NCI-H1105 treated with DMSO at 0.1 percent for 48 hours (cell line): ENCODE measurements around the gene PSMB8.
A peak's percentile ranks its signal among the peaks of the same experiment; 100 is the strongest.
"Not testable (repeated sequence)": the region's sequence is repeated elsewhere in the genome, so short reads cannot be mapped to it uniquely, and the experiment has no call there.

Source experiments
- DNase-seq: peaks from one replicate; lab custom pipeline; 2025; lab: John Stamatoyannopoulos, UW

Gene PSMB8

GRCh38 chr6:32843979-32844838 lies at the start of gene PSMB8:
PSMB8 (minus strand) TSS chr6:32844047; CDS start chr6:32843996, 51 bp downstream.
- DNase-seq = peak; percentile 97

- no peak for DNase-seq
Observed at GRCh38 chr6:32890831-32891230, 47.0 kb upstream of the PSMB8 start.

DNA sequence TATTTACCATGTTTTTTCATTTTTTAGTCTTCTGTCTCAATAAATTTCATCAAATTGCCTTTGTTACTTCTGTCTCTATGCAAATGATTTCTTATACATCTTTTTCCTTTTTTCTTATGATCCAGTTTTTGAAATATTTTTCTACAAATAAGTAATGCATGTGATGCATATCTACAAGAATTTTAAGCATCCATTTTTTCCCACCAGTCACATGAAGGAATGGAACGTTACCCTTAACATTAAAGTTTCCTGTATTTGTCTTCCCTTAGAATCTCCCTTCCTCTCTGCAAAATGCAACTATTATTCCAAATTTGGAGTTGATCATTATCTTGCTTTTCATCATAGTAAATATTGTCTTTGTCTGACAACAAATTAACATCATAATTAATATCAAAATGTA lies 45.7 kb upstream of the PSMB8 start:
- no peak for DNase-seq

DNA sequence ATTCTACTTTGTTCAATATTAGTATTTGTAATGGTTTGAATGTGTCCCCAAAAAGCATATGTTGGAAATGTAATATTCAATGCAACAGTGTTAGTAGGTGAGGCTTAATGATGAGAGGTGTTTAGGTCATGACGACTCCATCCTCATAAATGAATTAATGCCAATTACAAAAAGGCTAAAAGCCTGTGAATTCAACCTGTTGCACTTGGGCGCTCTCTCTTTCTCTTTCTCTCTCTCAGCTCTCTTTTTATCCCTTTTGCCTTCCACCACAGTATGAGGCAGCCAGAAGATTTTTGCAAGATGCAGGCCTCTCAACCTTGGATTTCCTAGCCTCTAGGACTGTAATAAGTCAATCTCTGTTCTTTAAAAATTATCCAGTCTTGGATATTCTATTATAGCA lies 44.7 kb upstream of the PSMB8 start:
- DNase-seq = no peak

DNA sequence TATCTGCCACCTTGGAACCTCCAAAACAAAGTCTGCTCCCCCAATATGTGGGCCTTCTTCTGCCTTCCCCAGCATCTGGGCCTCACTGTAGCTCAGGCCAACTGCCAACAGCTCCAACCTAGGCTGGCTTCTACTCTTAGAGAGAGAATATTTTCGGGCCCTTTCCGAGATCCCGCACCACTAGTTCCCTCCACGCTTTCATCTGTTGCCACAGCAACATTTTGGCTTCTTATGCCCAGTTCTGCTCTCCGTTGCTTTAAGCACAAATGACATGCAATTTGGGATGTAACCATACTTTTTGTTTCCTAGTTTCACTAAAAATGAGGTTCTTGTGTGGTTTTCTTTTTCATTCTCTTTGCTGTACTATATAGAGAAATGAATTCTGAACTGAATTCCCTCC lies 43.8 kb upstream of the PSMB8 start:
- no peak for DNase-seq

- peak; percentile 21 for DNase-seq
Observed at GRCh38 chr6:32886681-32887383, 43.0 kb upstream of the PSMB8 start.

DNA sequence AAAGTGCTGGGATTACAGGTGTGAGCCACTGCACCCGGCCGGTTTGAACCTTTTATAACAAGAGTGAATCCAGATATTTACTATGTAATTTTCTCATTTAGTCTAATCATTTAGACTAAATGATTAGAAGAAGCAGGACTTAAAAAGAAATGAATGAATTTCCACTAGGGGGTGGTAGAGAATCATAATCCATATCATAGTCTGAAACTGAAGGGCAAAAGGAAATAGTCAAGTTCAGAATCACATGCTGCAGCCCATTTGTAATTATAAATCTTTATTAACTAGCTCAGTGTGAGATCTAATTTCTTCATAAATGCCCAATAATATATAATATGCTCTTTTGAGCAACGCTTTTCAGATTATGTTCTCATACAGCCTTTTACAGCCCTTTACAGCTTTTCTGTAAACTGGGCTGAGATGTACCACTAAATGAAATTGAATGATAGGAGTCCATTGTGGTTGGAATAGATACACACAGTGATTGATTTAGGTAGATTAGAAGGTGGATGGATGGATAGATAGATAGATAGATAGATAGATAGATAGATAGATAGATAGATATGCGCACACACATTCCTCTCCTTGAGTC lies 41.9 kb upstream of the PSMB8 start:
- DNase-seq = peak; percentile 75

GRCh38 chr6:32883789-32884188 lies 39.9 kb upstream of the PSMB8 start:
- DNase-seq = no peak

DNA sequence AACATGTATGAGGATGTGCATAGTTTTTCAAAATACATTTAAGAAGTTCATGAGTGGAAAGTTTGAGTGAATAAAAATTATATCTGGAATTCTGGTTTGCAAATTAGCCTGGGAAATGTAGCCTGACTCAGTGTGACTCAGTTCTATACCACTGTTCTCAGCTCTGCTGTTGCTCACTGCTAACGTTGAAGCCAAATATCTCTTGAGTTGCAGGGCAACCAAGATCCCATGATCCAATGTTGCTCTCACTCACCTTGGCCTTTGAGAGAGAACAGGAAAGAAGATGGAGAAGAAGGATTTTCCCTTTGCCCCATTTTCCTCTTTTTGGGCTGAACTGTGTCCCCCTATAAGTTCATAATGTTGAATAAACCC lies 39.0 kb upstream of the PSMB8 start:
- DNase-seq = no peak

- not testable (repeated sequence) for DNase-seq
Observed at GRCh38 chr6:32880962-32881361, 37.1 kb upstream of the PSMB8 start.

GRCh38 chr6:32879691-32880090 lies 35.8 kb upstream of the PSMB8 start:
- DNase-seq = no peak

GRCh38 chr6:32876603-32877002 lies 32.8 kb upstream of the PSMB8 start:
- DNase-seq = no peak

GRCh38 chr6:32873947-32874346 lies 30.1 kb upstream of the PSMB8 start:
- not testable (repeated sequence) for DNase-seq

- DNase-seq = peak; percentile 59
Observed at GRCh38 chr6:32868257-32868788, 24.5 kb upstream of the PSMB8 start.

DNA sequence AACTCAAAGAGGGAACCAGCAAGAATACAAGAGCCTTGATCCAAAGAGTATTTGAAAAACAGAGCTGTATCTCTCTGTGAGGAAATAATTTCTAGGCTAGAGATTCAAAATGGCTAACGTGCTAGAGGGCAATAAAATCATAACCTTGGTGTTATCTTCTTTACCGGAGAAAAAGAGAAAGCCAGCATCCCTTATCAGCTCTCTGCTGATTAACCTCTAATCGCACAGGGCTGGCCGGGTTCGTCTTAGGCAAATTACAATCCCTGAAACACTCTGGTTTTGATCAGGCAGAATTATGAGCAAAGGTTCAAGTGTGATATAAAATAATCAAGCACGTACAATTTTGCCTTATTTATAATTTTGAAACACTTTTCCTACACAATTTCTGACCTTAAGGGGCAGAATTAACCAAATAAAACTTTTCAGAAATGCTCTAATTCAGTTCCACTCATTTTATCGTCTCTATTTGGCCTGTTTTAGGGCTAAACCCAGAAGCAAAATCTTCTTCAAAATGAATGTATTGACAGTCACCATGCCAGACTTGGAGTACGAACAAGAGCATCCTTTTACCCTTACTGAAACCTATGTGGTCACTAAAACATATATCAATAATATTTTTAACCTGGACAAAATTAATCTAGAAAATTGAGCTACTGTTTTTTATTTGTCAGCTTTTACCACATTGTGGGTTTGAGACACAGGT lies 23.9 kb upstream of the PSMB8 start:
- DNase-seq = no peak

- no peak for DNase-seq
Observed at GRCh38 chr6:32867022-32867477, 23.2 kb upstream of the PSMB8 start.

DNA sequence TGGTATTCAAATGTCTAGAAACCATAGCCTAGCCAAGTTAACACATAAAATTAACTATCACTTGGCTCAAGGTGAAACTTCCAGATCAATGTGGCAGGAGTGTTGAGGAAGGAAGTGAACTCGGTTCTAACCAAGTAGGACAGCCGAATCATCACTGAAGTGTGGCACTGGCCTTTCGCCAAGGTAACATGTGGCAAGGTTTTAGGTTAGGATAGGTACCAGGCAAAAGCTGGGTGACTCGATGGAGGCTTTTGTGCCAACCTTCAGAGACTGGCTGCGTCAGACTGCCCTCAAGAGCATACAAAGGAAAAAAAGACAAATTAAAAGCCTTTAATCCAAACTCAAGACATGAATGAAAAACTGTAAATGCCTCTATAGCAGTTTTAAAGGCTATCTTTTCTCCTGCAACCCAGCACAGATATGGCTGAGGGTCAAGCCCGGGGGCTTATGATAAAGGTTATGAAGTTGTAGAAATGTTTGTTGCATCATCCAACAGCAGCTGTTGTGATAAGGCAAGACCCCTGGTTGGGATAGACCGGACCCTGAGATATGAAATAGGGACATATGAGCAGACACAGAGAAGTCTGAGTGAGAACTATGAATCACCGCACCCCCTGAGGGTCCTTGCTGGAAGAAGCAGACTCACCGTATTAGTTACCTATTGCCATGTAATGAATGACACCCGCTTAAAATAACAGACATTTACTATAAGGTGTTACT lies 22.0 kb upstream of the PSMB8 start:
- DNase-seq = peak; percentile 2

DNA sequence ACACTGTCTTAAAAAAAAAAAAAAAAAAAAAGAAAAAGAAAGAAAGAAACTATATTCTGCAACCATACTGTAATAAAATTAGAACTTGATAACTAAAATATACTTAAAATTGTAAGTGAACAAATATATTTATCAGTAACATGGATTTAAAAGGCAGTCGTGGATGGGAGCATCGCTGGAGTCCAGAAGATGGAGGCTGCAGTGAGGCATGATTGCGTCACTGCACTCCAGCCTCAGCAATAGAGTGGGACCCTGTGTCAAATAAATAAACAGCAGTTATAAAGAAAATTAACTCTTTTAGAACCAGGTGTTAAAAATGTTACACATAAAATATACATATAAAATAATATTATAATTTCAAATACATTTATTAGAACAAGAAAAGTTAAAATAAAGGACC lies 18.9 kb upstream of the PSMB8 start:
- no peak for DNase-seq

- DNase-seq = no peak
Observed at GRCh38 chr6:32860674-32861073, 16.8 kb upstream of the PSMB8 start.

DNA sequence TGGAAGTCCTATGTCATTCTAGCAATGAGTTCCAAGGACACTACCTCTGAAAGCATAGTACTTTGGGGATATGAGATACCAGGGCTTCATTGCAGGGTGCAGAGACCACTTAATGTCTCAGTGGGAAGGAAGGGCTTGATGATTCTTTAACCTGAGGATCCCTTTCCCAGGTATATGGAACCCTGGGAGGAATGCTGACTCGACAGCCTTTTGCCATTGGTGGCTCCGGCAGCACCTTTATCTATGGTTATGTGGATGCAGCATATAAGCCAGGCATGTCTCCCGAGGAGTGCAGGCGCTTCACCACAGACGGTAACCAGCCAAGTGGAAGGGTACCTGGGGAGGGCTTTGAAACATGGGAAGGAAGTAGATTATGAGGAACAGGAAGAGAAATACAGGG lies 14.3 kb upstream of the PSMB8 start:
- DNase-seq = no peak

DNA sequence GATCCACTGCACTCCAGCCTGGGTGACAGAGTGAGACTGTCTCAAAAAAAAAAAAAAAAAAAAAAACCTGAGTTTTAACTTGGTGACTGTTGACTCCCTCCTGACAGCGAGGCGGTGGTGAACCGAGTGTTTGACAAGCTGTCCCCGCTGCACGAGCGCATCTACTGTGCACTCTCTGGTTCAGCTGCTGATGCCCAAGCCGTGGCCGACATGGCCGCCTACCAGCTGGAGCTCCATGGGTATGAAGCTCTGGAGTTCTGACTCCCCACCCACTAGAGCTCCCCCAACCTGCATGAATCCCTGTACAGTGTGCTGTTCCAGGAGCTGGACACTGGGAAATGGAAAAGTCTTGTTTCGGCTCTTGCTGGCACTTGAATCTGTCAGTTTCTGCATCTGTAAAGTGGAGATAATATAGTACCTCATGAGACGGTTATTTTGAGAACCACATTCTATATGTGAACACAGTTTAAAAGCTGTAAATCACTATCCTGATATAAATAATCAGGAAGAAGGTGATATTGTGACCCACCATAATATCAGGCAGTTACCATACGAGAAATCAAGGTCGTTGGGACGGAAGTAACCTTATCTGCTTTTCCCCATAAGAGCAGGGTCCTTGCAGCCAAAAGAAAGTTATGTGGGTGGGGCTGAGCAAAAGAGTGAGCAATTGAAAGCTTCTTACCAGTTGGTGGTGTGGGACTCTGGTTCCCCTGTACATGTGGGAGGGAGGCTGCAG lies 13.5 kb upstream of the PSMB8 start:
- DNase-seq = no peak
